DND-41 (cell line): Measurements from ENCODE around the gene SLC25A13.

Source experiments
- ATAC-seq: fragments of 200-7000 bp; cut with Tn5 transposase; 3 replicates; pipeline ENCODE4 v1.9.1; 2021; ENCODE audit warnings: low read depth; ENCODE audit not compliant: insufficient read depth
- DNase-seq: peaks from one replicate; pipeline ENCODE4 v3.0.0-alpha.2; 2020
- H2AFZ ChIP-seq: 2 replicates; pipeline ENCODE4 v1.6.0; 2012; ENCODE audit warnings: low read depth, low read length
- H3K27ac ChIP-seq: 2 replicates; pipeline ENCODE4 v1.5.1; 2012; ENCODE audit warnings: low read length, inconsistent platforms
- H3K27me3 ChIP-seq: fragments of 200-600 bp; sonication (generic); 2 replicates; pipeline ENCODE4 v1.6.0; 2012; ENCODE audit warnings: low read length, mild to moderate bottlenecking, inconsistent platforms; ENCODE audit not compliant: insufficient read depth, poor library complexity
- H3K36me3 ChIP-seq: 2 replicates; pipeline ENCODE4 v1.5.1; 2012; ENCODE audit warnings: low read length, inconsistent platforms; ENCODE audit not compliant: insufficient read depth
- H3K4me1 ChIP-seq: 2 replicates; pipeline ENCODE4 v1.5.1; 2012; ENCODE audit warnings: mild to moderate bottlenecking, low read length; ENCODE audit not compliant: insufficient read depth
- H3K4me2 ChIP-seq: 2 replicates; pipeline ENCODE4 v1.6.0; 2012; ENCODE audit warnings: mild to moderate bottlenecking, moderate library complexity, low read length, inconsistent platforms; ENCODE audit not compliant: insufficient read depth
- H3K4me3 ChIP-seq, 2 experiments: fragments of 200-600 bp in 1 of 2; shearing (Covaris generic) in 1 of 2; 2 replicates each; pipeline ENCODE4 v1.5.1; 2012 to 2016; ENCODE audit warnings: inconsistent platforms in 2 of 2, low read length in 2 of 2, mild to moderate bottlenecking in 2 of 2, low read depth in 1 of 2, moderate library complexity in 1 of 2
- H3K79me2 ChIP-seq: 2 replicates; pipeline ENCODE4 v1.6.0; 2012; ENCODE audit warnings: low read length, inconsistent platforms; ENCODE audit not compliant: insufficient read depth
- H3K9ac ChIP-seq: 2 replicates; pipeline ENCODE4 v1.6.0; 2012; ENCODE audit warnings: low read depth, mild to moderate bottlenecking, inconsistent platforms, low read length, moderate library complexity
- H3K9me3 ChIP-seq: 2 replicates; pipeline ENCODE4 v1.5.1; 2012; ENCODE audit warnings: low read length, moderate library complexity, mild to moderate bottlenecking, inconsistent platforms; ENCODE audit not compliant: insufficient read depth, severe bottlenecking
- H4K20me1 ChIP-seq: 2 replicates; pipeline ENCODE4 v1.6.0; 2012; ENCODE audit warnings: low read length; ENCODE audit not compliant: insufficient read depth
- EZH2 ChIP-seq: IDR thresholded peaks from 3 replicates; pipeline ENCODE4 v1.6.1; 2012; ENCODE audit warnings: borderline replicate concordance, low read depth, mild to moderate bottlenecking, moderate library complexity, low read length, inconsistent platforms; ENCODE audit not compliant: severe bottlenecking
- TF ChIP-seq, protein P1 (sequence below): IDR thresholded peaks from 2 replicates; pipeline ENCODE4 v1.5.1; 2012; ENCODE audit warnings: borderline replicate concordance, low read length, moderate library complexity, mild to moderate bottlenecking; ENCODE audit not compliant: poor library complexity, severe bottlenecking; ENCODE audit errors: extremely low read depth

The SLC25A13 gene

GRCh38 chr7:96331233-96331632 lies 9.3 kb upstream of the SLC25A13 start:
- DNase-seq (no peak), ATAC-seq (no peak)
- Histone ChIP-seq H3K27me3 (no peaks in the 10 kb centered on the region), H3K9ac (no peak overlapping the region), H3K4me1 (no peaks in the 10 kb centered on the region), H3K4me2 (no peak overlapping the region), H3K79me2 (no peaks in the 10 kb centered on the region), H4K20me1 (no peaks in the 10 kb centered on the region), H3K9me3 (no peaks in the 10 kb centered on the region), H3K36me3 (no peaks in the 10 kb centered on the region), H3K27ac (no peak overlapping the region), H2AFZ (no peak overlapping the region), H3K4me3 (no peak overlapping the region)
- TF ChIP-seq, protein P1, sequence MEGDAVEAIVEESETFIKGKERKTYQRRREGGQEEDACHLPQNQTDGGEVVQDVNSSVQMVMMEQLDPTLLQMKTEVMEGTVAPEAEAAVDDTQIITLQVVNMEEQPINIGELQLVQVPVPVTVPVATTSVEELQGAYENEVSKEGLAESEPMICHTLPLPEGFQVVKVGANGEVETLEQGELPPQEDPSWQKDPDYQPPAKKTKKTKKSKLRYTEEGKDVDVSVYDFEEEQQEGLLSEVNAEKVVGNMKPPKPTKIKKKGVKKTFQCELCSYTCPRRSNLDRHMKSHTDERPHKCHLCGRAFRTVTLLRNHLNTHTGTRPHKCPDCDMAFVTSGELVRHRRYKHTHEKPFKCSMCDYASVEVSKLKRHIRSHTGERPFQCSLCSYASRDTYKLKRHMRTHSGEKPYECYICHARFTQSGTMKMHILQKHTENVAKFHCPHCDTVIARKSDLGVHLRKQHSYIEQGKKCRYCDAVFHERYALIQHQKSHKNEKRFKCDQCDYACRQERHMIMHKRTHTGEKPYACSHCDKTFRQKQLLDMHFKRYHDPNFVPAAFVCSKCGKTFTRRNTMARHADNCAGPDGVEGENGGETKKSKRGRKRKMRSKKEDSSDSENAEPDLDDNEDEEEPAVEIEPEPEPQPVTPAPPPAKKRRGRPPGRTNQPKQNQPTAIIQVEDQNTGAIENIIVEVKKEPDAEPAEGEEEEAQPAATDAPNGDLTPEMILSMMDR = no peak
- TF ChIP-seq EZH2 = no peak

DNA sequence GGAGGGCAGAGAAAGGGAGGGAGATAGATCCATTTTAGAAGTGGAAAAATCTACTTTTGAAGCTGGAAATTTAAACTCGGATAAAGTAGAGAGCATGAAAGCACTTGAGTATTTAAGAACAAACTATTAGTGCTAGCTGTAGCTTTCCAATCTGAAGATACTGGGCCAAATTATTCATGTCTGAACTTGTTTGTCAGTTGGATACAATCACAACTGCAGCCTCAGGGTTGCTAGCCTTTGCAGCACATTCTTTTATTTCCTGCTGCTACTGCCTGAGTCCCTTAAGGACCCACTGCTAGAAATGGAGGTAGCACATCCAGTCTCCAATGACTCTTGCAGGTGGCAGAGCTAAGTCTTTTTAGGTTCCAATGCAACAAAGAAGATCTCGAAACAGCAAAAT lies 8.3 kb upstream of the SLC25A13 start:
- TF ChIP-seq, protein P1 = no peak
- TF ChIP-seq EZH2 = no peak
- Histone ChIP-seq H3K4me2 (no peak overlapping the region), H4K20me1 (no peaks in the 10 kb centered on the region), H2AFZ (no peak overlapping the region), H3K4me1 (no peaks in the 10 kb centered on the region), H3K36me3 (no peaks in the 10 kb centered on the region), H3K9ac (no peak overlapping the region), H3K27ac (no peak overlapping the region), H3K9me3 (no peaks in the 10 kb centered on the region), H3K79me2 (no peaks in the 10 kb centered on the region), H3K4me3 (no peak overlapping the region), H3K27me3 (no peaks in the 10 kb centered on the region)
- ATAC-seq (no peak), DNase-seq (no peak)

DNA sequence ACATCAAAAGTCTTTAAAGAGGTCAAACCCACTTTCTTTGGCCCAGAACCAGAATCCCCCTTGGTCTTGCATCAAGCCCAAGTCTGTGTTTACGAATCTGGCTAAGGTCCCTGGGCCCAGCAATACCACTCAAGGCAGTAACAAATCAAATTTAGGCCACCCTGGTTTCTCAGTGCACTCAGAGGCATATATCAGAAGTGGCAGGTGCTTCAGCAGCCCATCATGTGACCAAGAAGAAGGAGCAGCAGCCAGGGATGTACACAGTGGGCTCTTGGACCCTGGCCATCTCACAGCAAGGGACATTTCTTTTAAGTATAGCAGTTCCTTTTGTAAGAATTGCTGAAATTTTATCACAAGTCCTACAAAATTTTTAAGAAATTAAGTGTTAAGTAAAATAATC lies 7.3 kb upstream of the SLC25A13 start:
- Histone ChIP-seq H3K4me1 (no peaks in the 10 kb centered on the region), H3K4me3 (no peak overlapping the region), H3K27ac (no peak overlapping the region), H3K9me3 (no peaks in the 10 kb centered on the region), H4K20me1 (no peaks in the 10 kb centered on the region), H3K36me3 (no peaks in the 10 kb centered on the region), H2AFZ (no peak overlapping the region), H3K27me3 (no peaks in the 10 kb centered on the region), H3K4me2 (no peak overlapping the region), H3K79me2 (no peaks in the 10 kb centered on the region), H3K9ac (no peak overlapping the region)
- DNase-seq = no peak
- TF ChIP-seq, protein P1 = no peak
- no peak for TF ChIP-seq EZH2
- ATAC-seq = no peak

DNA sequence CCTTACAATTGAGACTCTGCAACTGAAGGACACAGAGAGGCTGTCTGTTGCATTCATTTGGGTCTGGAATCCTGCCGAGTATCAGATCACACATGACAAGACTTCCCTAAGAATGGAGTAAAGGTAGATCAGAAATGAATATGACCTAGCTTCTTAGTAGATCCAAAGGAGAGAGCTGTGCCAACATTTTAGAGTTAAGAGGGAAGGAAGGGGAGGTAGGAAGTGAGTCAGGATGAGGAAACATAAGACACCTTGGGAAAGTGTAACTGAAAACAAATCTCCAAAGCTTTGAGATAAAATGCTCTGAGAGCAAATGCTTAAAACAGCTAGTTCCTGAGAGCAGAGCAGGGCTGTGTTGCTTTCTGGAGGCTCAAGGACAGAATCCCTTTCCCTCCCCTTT lies 6.1 kb upstream of the SLC25A13 start:
- DNase-seq = no peak
- TF ChIP-seq EZH2 = no peak
- TF ChIP-seq, protein P1 = no peak
- no peaks in the 10 kb centered on the region for H4K20me1 ChIP-seq
- H3K4me1 ChIP-seq = no peaks in the 10 kb centered on the region
- H2AFZ ChIP-seq = no peak overlapping the region
- ATAC-seq = no peak
- H3K27me3 ChIP-seq = no peaks in the 10 kb centered on the region
- no peak overlapping the region for H3K9ac ChIP-seq
- H3K36me3 ChIP-seq = no peaks in the 10 kb centered on the region
- H3K27ac ChIP-seq = no peak overlapping the region
- H3K4me3 ChIP-seq = no peak overlapping the region
- no peak overlapping the region for H3K4me2 ChIP-seq
- H3K9me3 ChIP-seq = no peaks in the 10 kb centered on the region
- H3K79me2 ChIP-seq = no peaks in the 10 kb centered on the region
